Body of pancreas (tissue), 4 donors: ENCODE results near the gene EIF2B5.

ENCODE experiments used
- POLR2A ChIP-seq, 3 donors: fragments of 450-650 bp; IDR thresholded peaks; one replicate each; pipeline ENCODE4 v1.6.1; 2016; ENCODE audit warnings: antibody characterized with exemption in 3 of 3, mild to moderate bottlenecking in 2 of 3
- TF ChIP-seq, protein P1 (sequence below), 7 experiments: fragments of 450-650 bp in 4 of 7; fragments of 200-600 bp in 3 of 7; sonication (generic) in 3 of 7; IDR thresholded peaks; one replicate each; pipeline ENCODE4 v1.5.1; 2016 to 2019; ENCODE audit warnings: antibody characterized with exemption in 7 of 7

DNA sequence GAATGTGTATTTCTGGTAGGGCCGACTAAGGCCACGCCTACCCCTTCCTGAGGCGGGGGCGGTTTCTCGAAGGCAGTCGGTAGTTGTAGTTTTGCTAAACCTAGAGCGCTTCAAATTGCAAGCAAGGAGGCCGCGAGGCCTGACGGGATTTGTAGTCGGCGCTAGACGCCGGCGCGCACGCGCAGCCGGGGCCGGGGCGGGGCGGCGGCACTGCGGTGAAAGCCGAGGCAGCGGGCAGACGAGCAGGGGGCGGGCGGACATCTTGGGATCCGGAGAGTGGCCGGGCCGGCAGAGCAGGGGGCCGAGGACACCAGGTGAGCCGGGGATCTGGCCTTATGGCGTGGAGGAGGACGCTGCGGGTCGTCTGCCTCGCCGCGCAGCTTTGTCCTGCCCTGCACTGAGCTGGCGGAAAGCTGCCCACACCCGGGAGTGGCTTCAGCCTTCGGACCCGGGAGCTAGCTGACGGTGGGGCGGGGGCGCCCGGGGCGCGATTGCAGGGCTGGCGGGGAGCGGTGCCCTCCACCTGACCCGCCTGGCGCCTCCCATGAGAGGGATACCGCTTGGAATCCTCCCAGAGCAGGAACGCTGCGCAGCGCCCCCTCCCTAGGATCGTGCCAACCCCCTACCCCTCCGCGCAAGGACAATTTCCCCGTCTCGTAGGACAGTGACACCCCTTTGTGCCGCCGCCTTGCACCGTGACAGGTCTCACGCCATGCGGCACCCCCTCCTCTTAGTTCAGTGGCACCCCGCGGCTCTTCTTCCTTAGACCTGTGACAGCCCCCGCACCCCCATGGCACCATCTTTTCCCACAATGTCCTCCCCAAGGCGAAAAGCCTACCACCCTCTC lies 39.7 kb downstream of the EIF2B5 start, which contains the start of gene AP2M1:
- TF ChIP-seq, protein P1, sequence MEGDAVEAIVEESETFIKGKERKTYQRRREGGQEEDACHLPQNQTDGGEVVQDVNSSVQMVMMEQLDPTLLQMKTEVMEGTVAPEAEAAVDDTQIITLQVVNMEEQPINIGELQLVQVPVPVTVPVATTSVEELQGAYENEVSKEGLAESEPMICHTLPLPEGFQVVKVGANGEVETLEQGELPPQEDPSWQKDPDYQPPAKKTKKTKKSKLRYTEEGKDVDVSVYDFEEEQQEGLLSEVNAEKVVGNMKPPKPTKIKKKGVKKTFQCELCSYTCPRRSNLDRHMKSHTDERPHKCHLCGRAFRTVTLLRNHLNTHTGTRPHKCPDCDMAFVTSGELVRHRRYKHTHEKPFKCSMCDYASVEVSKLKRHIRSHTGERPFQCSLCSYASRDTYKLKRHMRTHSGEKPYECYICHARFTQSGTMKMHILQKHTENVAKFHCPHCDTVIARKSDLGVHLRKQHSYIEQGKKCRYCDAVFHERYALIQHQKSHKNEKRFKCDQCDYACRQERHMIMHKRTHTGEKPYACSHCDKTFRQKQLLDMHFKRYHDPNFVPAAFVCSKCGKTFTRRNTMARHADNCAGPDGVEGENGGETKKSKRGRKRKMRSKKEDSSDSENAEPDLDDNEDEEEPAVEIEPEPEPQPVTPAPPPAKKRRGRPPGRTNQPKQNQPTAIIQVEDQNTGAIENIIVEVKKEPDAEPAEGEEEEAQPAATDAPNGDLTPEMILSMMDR (IDR thresholded peaks at IDR 0.05), result peak in 1 of 7 experiments; percentile 12
- peak in 2 of 3 donors; percentile 68 to 76 for TF ChIP-seq POLR2A (IDR thresholded peaks at IDR 0.05)
